Thyroid gland (tissue), 4 donors: ENCODE measurements around the gene RFX7. TPM values are rescaled to one million over a fixed set of nuclear protein-coding genes. Genes with fewer than 3 reads are reported as not detected.

Source experiments
- DNase-seq, 2 donors: peaks; one replicate each; pipeline ENCODE4 v3.0.0-alpha.2; 2019
- H3K27ac ChIP-seq, 3 donors: fragments of 200-600 bp; sonication (generic); 1 replicate in 2 of 3; 2 replicates in 1 of 3; pipeline ENCODE4 v1.5.1; 2016 to 2019; ENCODE audit warnings: mild to moderate bottlenecking in 1 of 3, moderate library complexity in 1 of 3
- H3K27me3 ChIP-seq: fragments of 200-600 bp; sonication (generic); one replicate; pipeline ENCODE4 v1.5.1; 2019
- H3K36me3 ChIP-seq, 2 donors: fragments of 200-600 bp; sonication (generic); one replicate each; pipeline ENCODE4 v1.5.1; 2016 to 2019
- H3K4me1 ChIP-seq, 2 donors: fragments of 200-600 bp; sonication (generic); one replicate each; pipeline ENCODE4 v1.5.1; 2017 to 2019
- H3K4me3 ChIP-seq, 3 donors: fragments of 200-600 bp; sonication (generic); replicated peaks in 1 of 3; 1 replicate in 2 of 3; 2 replicates in 1 of 3; pipeline ENCODE4 v1.5.1; 2016; ENCODE audit warnings: mild to moderate bottlenecking in 1 of 3
- H3K9me3 ChIP-seq: fragments of 200-600 bp; sonication (generic); one replicate; pipeline ENCODE4 v1.5.1; 2017
- POLR2A ChIP-seq, 2 donors: fragments of 450-650 bp; IDR thresholded peaks; one replicate each; pipeline ENCODE4 v1.6.1; 2017; ENCODE audit warnings: antibody characterized with exemption in 2 of 2, mild to moderate bottlenecking in 2 of 2, moderate library complexity in 1 of 2
- WGBS, 2 donors: methylation state at CpG; one replicate each; pipeline ENCODE4 v1.1.5; 2017; 5-methylcytosine and 5-hydroxymethylcytosine counted together
- intact Hi-C: fragments of 100-400 bp; cut with DNase I; formaldehyde crosslinking; loops from one replicate; pipeline ENCODE4 v1.15.1; 2023
- total RNA-seq, 4 donors: library from RNA; depleted of rRNA; stranded (reverse); fragments of >200 nt; gene quantifications; one replicate each; pipeline ENCODE4 v1.2.3, GENCODE V29; 2016
- TF ChIP-seq, protein P1 (sequence below), 6 experiments: fragments of 200-600 bp in 3 of 6; fragments of 450-650 bp in 3 of 6; sonication (generic) in 3 of 6; IDR thresholded peaks; one replicate each; pipeline ENCODE4 v1.5.1; 2016 to 2019; ENCODE audit warnings: antibody characterized with exemption in 6 of 6, mild to moderate bottlenecking in 2 of 6, inconsistent platforms in 1 of 6, moderate library complexity in 1 of 6

The RFX7 gene
- total RNA-seq, 4 donors from 2014 or later: 9.7 to 12.6 (median 11.4) TPM

DNA sequence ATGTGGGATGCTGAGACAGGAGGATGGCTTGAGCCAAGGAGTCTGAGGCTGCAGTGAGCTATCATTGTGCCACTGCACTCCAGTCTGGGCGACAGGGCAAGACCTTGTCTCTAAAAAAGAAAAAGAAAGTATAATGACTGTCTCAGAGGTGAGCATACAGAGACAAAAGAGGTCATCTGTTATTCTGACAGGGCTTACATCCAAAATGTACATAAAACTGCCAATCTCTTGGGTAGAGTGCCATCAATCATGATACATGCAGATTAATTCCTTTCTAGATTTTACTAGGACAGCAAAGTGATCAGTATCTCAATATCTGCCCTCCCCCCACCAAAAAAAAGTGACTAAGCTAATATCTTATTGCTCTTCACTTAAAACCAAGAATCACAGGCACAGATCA, 41.0 kb downstream of the RFX7 start:
- peaks cover 32 to 33% of the 10 kb centered on the region in 2 donors for H3K4me1 ChIP-seq
- H3K27ac ChIP-seq: no peak overlapping the region
- no peaks in the 10 kb centered on the region for H3K9me3 ChIP-seq
- no peak overlapping the region for H3K4me3 ChIP-seq
- intact Hi-C loops: no loop called here
- no peaks in the 10 kb centered on the region for H3K27me3 ChIP-seq
- DNase-seq: no peak
- TF ChIP-seq POLR2A (IDR thresholded peaks at IDR 0.05): no peak
- TF ChIP-seq, protein P1, sequence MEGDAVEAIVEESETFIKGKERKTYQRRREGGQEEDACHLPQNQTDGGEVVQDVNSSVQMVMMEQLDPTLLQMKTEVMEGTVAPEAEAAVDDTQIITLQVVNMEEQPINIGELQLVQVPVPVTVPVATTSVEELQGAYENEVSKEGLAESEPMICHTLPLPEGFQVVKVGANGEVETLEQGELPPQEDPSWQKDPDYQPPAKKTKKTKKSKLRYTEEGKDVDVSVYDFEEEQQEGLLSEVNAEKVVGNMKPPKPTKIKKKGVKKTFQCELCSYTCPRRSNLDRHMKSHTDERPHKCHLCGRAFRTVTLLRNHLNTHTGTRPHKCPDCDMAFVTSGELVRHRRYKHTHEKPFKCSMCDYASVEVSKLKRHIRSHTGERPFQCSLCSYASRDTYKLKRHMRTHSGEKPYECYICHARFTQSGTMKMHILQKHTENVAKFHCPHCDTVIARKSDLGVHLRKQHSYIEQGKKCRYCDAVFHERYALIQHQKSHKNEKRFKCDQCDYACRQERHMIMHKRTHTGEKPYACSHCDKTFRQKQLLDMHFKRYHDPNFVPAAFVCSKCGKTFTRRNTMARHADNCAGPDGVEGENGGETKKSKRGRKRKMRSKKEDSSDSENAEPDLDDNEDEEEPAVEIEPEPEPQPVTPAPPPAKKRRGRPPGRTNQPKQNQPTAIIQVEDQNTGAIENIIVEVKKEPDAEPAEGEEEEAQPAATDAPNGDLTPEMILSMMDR (IDR thresholded peaks at IDR 0.05): no peak
- WGBS, 2 donors: 96 to 97% methylated on average over 1 of the region's 1 CpG
- no peaks in the 10 kb centered on the region for H3K36me3 ChIP-seq

DNA sequence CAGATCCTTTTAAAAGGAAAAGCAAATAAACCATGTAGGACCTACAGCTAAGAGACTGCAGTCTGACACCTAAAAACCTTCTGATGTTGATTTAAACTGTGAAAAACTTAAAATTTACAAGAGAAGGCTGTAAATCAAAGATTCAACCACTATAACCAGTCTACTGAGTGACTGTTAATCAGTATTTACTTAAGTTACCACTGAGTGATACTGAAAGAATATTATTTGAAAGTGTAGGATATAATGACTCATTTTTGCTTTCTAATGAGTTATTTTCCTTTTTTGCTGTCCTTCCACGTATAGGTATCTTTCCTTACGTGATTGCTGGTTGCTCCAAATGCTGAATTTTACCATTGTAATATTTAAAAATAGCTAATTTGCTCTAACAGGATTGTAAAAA, 44.6 kb downstream of the RFX7 start:
- no peak overlapping the region for H3K4me3 ChIP-seq
- TF ChIP-seq, protein P1 (IDR thresholded peaks at IDR 0.05): no peak
- TF ChIP-seq POLR2A (IDR thresholded peaks at IDR 0.05): no peak
- WGBS, 2 donors: 90 to 94% methylated on average over 2 of the region's 2 CpGs
- intact Hi-C loops: no loop called here
- peaks cover 6 to 10% of the 10 kb centered on the region in 2 donors for H3K4me1 ChIP-seq
- H3K9me3 ChIP-seq: no peaks in the 10 kb centered on the region
- no peaks in the 10 kb centered on the region for H3K36me3 ChIP-seq
- H3K27ac ChIP-seq: no peak overlapping the region
- no peaks in the 10 kb centered on the region for H3K27me3 ChIP-seq
- no peak for DNase-seq

DNA sequence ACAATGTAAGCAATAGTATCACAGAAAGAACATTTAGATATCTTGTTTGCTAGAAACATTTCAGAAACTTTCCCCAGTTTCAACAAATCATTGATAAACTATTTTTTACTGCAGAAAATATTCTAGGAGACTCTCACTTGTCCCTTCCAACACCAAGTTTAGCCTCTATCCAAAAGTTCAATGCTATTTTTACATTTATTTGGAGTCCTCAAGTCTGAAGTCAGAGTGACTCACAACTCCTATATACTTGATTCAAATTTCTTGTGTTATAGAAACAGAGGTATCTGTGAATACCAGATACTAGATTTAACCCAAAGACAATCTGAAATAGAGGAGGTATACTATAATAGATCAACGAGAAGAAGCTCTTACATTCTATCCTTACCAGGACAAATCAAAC, 49.6 kb downstream of the RFX7 start:
- WGBS, 2 donors: 93 to 100% methylated on average over 1 of the region's 1 CpG
- no peak for TF ChIP-seq POLR2A (IDR thresholded peaks at IDR 0.05)
- TF ChIP-seq, protein P1 (IDR thresholded peaks at IDR 0.05): no peak
- no peaks in the 10 kb centered on the region for H3K27me3 ChIP-seq

DNA sequence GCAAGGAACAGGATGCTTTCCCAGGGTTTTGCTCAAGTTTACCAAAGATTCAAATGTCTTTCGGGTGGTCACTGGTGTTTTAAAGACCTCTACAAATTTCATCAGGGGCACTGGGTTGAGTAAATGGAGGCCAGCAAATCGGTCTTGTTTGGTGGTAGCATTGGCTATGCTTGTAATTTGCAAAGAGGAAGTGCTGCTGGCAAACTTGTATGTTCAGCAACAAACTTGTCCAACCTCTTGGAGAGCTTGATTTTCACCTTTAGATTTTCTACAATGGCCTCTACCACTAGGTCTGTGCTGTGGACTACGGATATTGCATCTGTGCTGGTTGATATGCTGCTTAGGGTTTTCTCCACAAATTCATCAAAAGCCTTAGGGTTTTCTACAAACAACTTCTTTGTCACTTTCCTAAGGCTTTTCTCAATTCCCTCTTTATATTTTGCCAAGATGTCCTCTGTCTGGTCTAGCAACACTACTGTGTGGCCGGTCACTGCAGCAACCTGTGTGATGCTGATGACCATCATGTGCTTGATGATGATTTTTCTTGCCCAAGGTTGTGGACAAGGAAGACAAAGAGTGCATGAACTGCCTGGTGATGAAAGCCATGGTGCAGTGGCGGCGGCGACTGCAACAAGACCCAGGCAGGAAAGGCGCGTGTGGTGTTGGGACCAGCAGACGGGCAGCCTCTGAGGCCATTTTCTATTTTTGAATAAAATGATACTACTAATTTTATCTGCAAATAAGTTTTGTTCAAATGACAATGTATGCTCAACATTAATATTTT, 50.8 kb downstream of the RFX7 start:
- no peaks in the 10 kb centered on the region for H3K4me1 ChIP-seq
- TF ChIP-seq, protein P1 (IDR thresholded peaks at IDR 0.05): no peak
- TF ChIP-seq POLR2A (IDR thresholded peaks at IDR 0.05): no peak
- no peak for DNase-seq
- H3K27ac ChIP-seq: no peak overlapping the region
- H3K27me3 ChIP-seq: no peaks in the 10 kb centered on the region
- WGBS, 2 donors: 92 to 98% methylated on average over 10 of the region's 10 CpGs
- intact Hi-C loops: no loop called here
- no peak overlapping the region for H3K4me3 ChIP-seq
- no peaks in the 10 kb centered on the region for H3K9me3 ChIP-seq
- no peaks in the 10 kb centered on the region for H3K36me3 ChIP-seq

More for the DNA sequence above, 49.6 kb downstream of the RFX7 start:
- Histone ChIP-seq H3K27ac (no peak overlapping the region), H3K36me3 (no peaks in the 10 kb centered on the region), H3K4me1 (no peaks in the 10 kb centered on the region), H3K9me3 (no peaks in the 10 kb centered on the region), H3K4me3 (no peak overlapping the region)
- intact Hi-C loops: no loop called here
- no peak for DNase-seq

DNA sequence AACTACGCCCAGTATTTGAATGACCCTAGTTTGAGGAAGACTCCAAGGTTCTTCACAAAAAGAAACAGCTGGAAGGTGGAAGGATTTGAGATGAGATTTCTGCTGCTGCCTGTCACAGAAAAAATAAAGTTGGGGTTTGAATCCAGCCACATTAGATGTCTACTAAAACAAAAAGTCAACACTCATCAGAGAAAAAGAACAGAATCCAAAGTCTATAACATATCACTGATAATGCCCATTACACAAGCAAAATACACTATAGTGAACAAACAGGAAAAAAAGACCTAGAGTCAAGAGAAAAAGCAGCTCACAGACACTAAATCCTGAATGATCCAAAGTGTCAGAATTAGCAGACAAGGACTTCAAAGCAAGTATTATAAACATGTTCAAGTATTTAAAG, 56.0 kb downstream of the RFX7 start:
- no peaks in the 10 kb centered on the region for H3K9me3 ChIP-seq
- 92 to 100% methylated on average over 1 of the region's 1 CpG for WGBS, 2 donors
- no peak overlapping the region for H3K4me3 ChIP-seq
- no peaks in the 10 kb centered on the region for H3K4me1 ChIP-seq
- DNase-seq: no peak
- TF ChIP-seq, protein P1 (IDR thresholded peaks at IDR 0.05): no peak
- no peak for TF ChIP-seq POLR2A (IDR thresholded peaks at IDR 0.05)
- no peaks in the 10 kb centered on the region for H3K36me3 ChIP-seq
- no peaks in the 10 kb centered on the region for H3K27me3 ChIP-seq
- intact Hi-C loops: no loop called here
- H3K27ac ChIP-seq: no peak overlapping the region
